Right hindlimb (tissue), 1 donor: Measurements from ENCODE around the gene ILF2.

Source experiments
- DNase-seq: peaks from one replicate; pipeline ENCODE4 v3.0.0-alpha.2; 2018

The ILF2 gene

GRCh38 chr1:153627715-153628626, 42.8 kb downstream of the ILF2 start, which contains the start of gene S100A1:
S100A1 (plus strand) TSS chr1:153628434; CDS start chr1:153630522, 2,088 bp downstream.
- DNase-seq: peak; percentile 55

- peak; percentile 91 for DNase-seq
These were observed 43.7 kb downstream of the ILF2 start, which contains the start of gene S100A13 for GRCh38 chr1:153626904-153627714. S100A13 (minus strand) TSS chr1:153627505; CDS start chr1:153626472, 1,033 bp downstream.

GRCh38 chr1:153626477-153626903, 44.3 kb downstream of the ILF2 start:
- DNase-seq: no peak

- DNase-seq: no peak
These were observed 45.7 kb downstream of the ILF2 start for GRCh38 chr1:153624965-153625611.

DNA sequence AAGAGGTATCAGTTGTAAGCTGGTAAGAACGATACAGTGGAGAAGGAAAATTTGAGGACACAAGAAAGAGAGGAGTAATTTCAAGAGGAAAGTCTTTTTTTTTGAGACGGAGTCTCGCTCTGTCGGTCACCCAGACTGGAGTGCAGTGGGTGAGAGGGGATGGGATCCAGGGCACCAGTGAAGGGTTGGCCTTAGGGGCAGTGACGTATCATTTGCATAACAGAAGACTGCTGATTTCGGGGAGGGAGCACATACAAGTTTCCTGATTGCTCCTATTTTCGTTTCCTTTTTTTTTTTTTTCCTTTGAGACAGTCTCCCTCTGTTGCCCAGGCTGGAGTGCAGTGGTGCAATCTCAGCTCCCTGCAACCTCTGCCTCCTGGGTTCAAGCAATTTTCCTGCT, 47.7 kb downstream of the ILF2 start:
- DNase-seq: no peak

DNA sequence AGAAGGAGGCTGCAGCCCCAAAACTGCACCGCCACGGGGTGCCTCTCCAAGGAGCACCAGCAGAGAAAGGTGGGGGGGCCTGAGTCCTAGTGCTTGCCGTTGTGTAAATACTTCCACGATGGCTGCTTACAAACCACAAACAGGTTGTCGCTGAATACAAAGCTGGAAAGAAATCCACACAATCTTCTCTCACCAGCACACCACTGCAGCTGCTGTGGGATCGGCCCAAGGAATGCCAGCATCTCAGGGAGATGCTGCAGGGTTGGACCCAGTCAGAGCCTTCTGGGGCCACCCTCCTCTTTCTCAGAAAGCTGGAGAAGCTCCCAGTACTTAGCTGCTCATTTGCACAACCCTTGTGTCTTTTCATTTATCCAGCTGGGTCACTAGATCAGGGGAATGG, 51.6 kb downstream of the ILF2 start:
- DNase-seq: no peak

GRCh38 chr1:153617663-153618062, 53.1 kb downstream of the ILF2 start:
- DNase-seq: no peak

DNA sequence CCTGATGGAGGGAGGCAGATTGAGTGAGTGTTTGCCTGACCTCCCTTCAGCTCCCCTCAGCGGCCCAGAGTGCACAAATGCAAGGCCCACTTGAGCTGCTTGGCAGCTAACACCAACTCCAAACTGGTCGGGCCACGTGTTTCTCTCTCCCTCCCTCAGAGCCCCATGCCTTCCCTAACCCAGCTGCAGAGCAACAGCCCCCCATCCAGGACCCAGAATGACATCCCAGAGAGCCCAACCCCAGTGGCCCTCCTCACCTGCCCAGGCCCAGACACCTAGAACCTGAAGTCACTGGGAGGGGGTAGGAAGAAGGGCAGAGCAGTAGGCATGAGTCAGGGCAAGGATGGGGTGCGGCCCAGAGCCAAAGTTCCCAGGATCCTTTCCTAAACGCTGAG, 53.9 kb downstream of the ILF2 start:
- no peak for DNase-seq

DNA sequence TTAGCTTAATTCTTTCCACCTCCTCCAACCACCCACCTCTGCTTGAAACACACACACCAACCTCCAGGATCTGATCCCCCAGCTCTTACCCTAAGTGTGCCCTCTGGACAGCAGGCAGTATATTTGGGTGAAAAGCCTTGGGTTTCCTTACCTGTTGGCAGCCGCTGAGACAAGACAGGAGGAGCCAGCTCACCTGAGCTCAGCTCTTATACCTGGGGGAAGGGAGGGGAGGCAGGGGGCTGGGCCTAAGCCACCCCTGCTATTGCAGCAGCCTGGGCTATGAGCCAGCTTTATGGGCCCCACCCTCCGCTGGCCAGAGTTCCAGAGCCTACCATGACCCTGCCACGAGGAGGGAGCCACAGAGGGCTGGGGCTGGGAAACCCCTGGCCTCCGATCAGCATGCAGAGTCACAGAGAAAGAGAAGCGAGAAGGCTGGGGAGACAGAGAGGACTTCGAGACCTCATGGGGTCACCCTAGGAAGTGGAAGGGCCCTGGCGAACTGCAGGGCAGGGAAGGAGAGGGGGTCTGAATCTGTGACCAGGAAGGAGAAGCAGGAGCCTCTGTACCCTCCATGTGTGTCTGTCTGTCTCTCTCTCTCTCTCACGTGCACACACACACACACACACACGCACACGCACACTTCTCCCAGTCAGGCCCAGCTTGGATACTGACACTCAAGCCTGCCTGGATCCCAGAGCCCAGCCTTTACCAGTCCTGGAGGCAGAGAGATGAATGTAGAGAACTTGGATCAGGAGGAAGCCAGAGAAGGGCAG, 54.5 kb downstream of the ILF2 start, which contains the start of gene S100A14:
TSS of gene S100A14 (minus strand) at position 182 of the 773 bp plus-strand sequence. CDS start 467 bp downstream, outside the sequence.
- no peak for DNase-seq

GRCh38 chr1:153615406-153615805, 55.4 kb downstream of the ILF2 start:
- DNase-seq: no peak

GRCh38 chr1:153614906-153615305, 55.9 kb downstream of the ILF2 start:
- no peak for DNase-seq

GRCh38 chr1:153614189-153614900, 56.4 kb downstream of the ILF2 start:
- no peak for DNase-seq

- no peak for DNase-seq
These were observed 57.4 kb downstream of the ILF2 start for GRCh38 chr1:153613406-153613805.

GRCh38 chr1:153612755-153613331, 58.0 kb downstream of the ILF2 start, which contains the start of gene S100A16:
S100A16 (minus strand) TSS chr1:153613137; CDS start chr1:153608151, 4,986 bp downstream.
- peak; percentile 76 for DNase-seq

DNA sequence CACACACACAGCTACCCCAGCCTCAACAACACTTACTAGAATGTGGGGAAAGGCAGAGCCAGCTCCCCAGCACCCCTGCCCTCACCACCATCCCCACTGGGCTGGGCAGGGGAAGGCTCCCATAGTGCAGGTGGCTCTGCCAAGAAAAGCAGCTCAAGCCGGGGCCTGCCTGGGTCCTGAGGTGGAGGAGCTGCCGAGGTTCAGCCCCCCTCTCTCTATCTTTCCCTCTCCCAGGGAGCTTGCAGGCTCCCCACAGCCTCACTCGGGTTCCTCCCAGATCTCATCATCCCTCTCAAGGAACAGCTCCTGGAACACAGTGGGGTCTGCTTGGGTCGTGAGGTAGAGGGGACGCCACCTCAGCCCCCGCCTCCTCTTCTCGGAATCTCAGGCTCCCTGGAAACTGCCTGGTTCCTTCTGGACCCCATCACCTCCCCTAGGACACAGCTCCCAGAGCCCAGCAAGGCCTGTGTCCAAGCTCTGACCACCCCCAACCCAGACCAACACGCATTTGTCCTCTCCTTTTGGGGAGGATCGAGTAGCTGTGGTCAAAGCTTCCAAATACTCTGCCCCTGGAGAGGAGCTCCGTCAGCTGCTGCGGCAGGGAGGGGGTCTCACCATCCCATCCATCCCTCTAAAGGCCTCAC, 58.6 kb downstream of the ILF2 start:
- DNase-seq: no peak
